ENCODE data around the gene SPDYE2.
"Not testable (repeated sequence)": the region's sequence is repeated elsewhere in the genome, so short reads cannot be mapped to it uniquely, and the experiment has no call there.

DNA sequence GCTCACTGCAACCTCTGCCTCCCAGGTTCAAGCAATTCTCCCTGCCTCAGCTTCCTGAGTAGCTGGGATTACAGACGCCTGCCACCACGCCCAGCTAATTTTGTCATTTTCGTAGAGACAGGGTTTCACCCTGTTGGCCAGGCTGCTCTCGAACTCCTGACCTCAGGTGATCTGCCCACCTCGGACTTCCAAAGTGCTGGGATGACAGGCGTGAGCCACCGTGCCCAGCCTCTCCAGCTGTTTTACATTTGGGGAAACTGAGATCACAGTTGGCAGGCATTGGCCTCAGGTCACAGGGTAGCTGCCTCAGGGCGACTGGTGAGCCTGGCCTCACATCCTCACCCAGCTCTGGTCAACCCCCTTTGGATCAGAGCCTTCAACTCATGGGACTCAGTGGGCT, 40.5 kb upstream of the SPDYE2 start:
- TF ChIP-seq POLR2A (IDR thresholded peaks at IDR 0.05; ENCODE audit: low read depth, low read length); TAF1 (IDR thresholded peaks at IDR 0.05; ENCODE audit: borderline replicate concordance, low read depth, low read length); POLR2AphosphoS5 (IDR thresholded peaks at IDR 0.05; ENCODE audit: low read depth, low read length): not testable (repeated sequence)
